ENCODE measurements around the gene ZPBP2.

DNA sequence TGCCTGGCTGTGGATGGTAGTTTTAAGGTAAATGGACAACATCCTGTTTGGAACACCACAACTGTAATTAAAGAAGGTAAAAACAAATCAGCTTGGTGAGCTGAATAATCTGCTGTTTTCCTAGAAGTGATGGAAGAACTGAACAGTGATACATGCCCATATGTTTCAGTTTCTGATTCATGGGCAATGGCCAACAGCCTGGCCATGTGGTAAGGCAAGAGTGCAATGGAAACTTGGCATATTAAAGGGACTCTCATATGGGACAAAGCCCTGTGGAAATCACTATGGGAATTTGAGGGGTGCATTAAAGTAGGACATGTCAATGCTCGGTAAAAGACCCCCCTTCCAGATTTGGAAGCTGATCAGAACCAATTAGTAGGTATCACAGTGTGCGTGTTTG, 41.7 kb upstream of the ZPBP2 start:
- TF ChIP-seq POLR2AphosphoS5 (IDR thresholded peaks at IDR 0.05) (no peak), TAF1 (IDR thresholded peaks at IDR 0.05; ENCODE audit: low read depth) (no peak)
- TF ChIP-seq, protein P1, sequence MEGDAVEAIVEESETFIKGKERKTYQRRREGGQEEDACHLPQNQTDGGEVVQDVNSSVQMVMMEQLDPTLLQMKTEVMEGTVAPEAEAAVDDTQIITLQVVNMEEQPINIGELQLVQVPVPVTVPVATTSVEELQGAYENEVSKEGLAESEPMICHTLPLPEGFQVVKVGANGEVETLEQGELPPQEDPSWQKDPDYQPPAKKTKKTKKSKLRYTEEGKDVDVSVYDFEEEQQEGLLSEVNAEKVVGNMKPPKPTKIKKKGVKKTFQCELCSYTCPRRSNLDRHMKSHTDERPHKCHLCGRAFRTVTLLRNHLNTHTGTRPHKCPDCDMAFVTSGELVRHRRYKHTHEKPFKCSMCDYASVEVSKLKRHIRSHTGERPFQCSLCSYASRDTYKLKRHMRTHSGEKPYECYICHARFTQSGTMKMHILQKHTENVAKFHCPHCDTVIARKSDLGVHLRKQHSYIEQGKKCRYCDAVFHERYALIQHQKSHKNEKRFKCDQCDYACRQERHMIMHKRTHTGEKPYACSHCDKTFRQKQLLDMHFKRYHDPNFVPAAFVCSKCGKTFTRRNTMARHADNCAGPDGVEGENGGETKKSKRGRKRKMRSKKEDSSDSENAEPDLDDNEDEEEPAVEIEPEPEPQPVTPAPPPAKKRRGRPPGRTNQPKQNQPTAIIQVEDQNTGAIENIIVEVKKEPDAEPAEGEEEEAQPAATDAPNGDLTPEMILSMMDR (IDR thresholded peaks at IDR 0.05; ENCODE audit: poor library complexity, severe bottlenecking), result no peak
- TF ChIP-seq, protein P2, sequence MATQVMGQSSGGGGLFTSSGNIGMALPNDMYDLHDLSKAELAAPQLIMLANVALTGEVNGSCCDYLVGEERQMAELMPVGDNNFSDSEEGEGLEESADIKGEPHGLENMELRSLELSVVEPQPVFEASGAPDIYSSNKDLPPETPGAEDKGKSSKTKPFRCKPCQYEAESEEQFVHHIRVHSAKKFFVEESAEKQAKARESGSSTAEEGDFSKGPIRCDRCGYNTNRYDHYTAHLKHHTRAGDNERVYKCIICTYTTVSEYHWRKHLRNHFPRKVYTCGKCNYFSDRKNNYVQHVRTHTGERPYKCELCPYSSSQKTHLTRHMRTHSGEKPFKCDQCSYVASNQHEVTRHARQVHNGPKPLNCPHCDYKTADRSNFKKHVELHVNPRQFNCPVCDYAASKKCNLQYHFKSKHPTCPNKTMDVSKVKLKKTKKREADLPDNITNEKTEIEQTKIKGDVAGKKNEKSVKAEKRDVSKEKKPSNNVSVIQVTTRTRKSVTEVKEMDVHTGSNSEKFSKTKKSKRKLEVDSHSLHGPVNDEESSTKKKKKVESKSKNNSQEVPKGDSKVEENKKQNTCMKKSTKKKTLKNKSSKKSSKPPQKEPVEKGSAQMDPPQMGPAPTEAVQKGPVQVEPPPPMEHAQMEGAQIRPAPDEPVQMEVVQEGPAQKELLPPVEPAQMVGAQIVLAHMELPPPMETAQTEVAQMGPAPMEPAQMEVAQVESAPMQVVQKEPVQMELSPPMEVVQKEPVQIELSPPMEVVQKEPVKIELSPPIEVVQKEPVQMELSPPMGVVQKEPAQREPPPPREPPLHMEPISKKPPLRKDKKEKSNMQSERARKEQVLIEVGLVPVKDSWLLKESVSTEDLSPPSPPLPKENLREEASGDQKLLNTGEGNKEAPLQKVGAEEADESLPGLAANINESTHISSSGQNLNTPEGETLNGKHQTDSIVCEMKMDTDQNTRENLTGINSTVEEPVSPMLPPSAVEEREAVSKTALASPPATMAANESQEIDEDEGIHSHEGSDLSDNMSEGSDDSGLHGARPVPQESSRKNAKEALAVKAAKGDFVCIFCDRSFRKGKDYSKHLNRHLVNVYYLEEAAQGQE (IDR thresholded peaks at IDR 0.05; ENCODE audit: borderline replicate concordance), result no peak

Data from neural cell (in vitro differentiated cells).